Loucy (cell line): ENCODE data around the gene PTGDR2.

ENCODE experiments used
- H2AFZ ChIP-seq: fragments of 200-600 bp; sonication (generic); 2 replicates; pipeline ENCODE4 v1.6.0; 2016; ENCODE audit warnings: antibody characterized with exemption, mild to moderate bottlenecking, low read length, moderate library complexity
- H3F3A ChIP-seq: fragments of 200-600 bp; 2 replicates; pipeline ENCODE4 v1.6.0; 2016; ENCODE audit warnings: antibody characterized with exemption, low read depth, mild to moderate bottlenecking
- H3K27me3 ChIP-seq: fragments of 200-600 bp; sonication (generic); 2 replicates; pipeline ENCODE4 v1.6.1; 2014; ENCODE audit warnings: low read length, mild to moderate bottlenecking; ENCODE audit not compliant: insufficient read depth, poor library complexity, severe bottlenecking
- H3K36me3 ChIP-seq: fragments of 200-600 bp; sonication (generic); 2 replicates; pipeline ENCODE4 v1.6.1; 2016; ENCODE audit warnings: low read length; ENCODE audit not compliant: insufficient read depth
- H3K4me1 ChIP-seq: fragments of 200-600 bp; sonication (generic); 2 replicates; pipeline ENCODE4 v1.5.1; 2014; ENCODE audit warnings: low read length, mild to moderate bottlenecking; ENCODE audit not compliant: insufficient read depth, poor library complexity, severe bottlenecking
- H3K4me2 ChIP-seq: fragments of 200-600 bp; sonication (generic); 2 replicates; pipeline ENCODE4 v1.6.0; 2014; ENCODE audit warnings: antibody characterized with exemption, low read length, low read depth, mild to moderate bottlenecking; ENCODE audit not compliant: poor library complexity, severe bottlenecking
- H3K4me3 ChIP-seq: fragments of 200-600 bp; sonication (generic); 2 replicates; pipeline ENCODE4 v1.5.1; 2014; ENCODE audit warnings: low read length, mild to moderate bottlenecking, mixed read lengths; ENCODE audit not compliant: poor library complexity, severe bottlenecking
- H3K79me2 ChIP-seq: fragments of 200-600 bp; sonication (generic); 2 replicates; pipeline ENCODE4 v1.6.1; 2014; ENCODE audit warnings: low read length; ENCODE audit not compliant: insufficient read depth
- H3K9ac ChIP-seq: fragments of 200-600 bp; sonication (generic); 2 replicates; pipeline ENCODE4 v1.6.0; 2014; ENCODE audit warnings: mild to moderate bottlenecking, low read depth, low read length, moderate library complexity; ENCODE audit not compliant: poor library complexity, severe bottlenecking
- H3K9me2 ChIP-seq: fragments of 200-600 bp; sonication (generic); replicated peaks from 2 replicates; pipeline ENCODE4 v1.6.1; 2016; ENCODE audit warnings: low read depth, low read length, mixed read lengths
- H3K9me3 ChIP-seq: fragments of 200-600 bp; sonication (generic); 2 replicates; pipeline ENCODE4 v1.6.1; 2014; ENCODE audit warnings: mild to moderate bottlenecking, antibody characterized with exemption, low read length, low read depth; ENCODE audit not compliant: insufficient read depth
- H4K20me1 ChIP-seq: fragments of 200-600 bp; sonication (generic); 2 replicates; pipeline ENCODE4 v1.6.0; 2014; ENCODE audit warnings: antibody characterized with exemption, low read length, mild to moderate bottlenecking; ENCODE audit not compliant: insufficient read depth, poor library complexity, severe bottlenecking
- CTCF ChIP-seq: fragments of 200-600 bp; sonication (generic); conservative IDR thresholded peaks from 2 replicates; pipeline ENCODE4 v1.5.1; 2014; ENCODE audit warnings: mild to moderate bottlenecking, antibody characterized with exemption, low read length
- EZH2phosphoT487 ChIP-seq: fragments of 200-600 bp; IDR thresholded peaks from 2 replicates; pipeline ENCODE4 v1.6.1; 2018; ENCODE audit warnings: antibody characterized with exemption, mild to moderate bottlenecking, moderate library complexity, borderline replicate concordance

Gene PTGDR2

DNA sequence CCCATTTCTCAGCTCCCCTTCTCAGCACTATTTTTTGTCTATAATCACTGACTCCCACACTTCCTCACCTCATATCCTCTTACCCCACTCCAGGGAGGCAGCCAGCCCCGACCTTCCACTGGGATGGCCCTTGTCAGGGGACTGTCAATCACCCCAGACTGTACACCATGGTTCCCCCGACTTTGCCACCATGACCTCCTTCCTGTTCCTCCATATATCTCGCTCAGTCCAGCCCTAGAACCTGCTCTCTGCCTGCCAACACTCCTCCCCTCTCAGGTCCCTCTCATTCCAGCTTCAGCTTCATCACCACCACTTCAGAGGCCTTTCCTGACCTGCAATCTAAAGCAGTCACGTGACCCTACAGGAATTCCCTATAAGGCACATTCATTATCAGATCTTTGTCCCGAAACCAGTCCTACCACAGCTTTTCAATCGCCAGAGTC, 34.1 kb upstream of the PTGDR2 start:
- no peaks in the 10 kb centered on the region for H3K9me3 ChIP-seq
- no peak overlapping the region for H2AFZ ChIP-seq
- H3F3A ChIP-seq, result no peaks in the 10 kb centered on the region
- H3K9ac ChIP-seq, result peak overlapping the region; percentile 40
- peaks cover 29% of the 10 kb centered on the region for H3K4me1 ChIP-seq
- no peak overlapping the region for H3K4me3 ChIP-seq
- no peak overlapping the region for H3K4me2 ChIP-seq
- H3K9me2 ChIP-seq, result no peaks in the 10 kb centered on the region
- no peak for TF ChIP-seq EZH2phosphoT487
- peaks cover 14% of the 10 kb centered on the region; the same call in 1 of the 2 replicates for H3K36me3 ChIP-seq
- no peaks in the 10 kb centered on the region for H3K27me3 ChIP-seq
- no peaks in the 10 kb centered on the region for H4K20me1 ChIP-seq
- H3K79me2 ChIP-seq, result no peaks in the 10 kb centered on the region

- no peaks in the 10 kb centered on the region for H3K27me3 ChIP-seq
- no peaks in the 10 kb centered on the region for H4K20me1 ChIP-seq
- peaks cover 25% of the 10 kb centered on the region for H3K4me1 ChIP-seq
- no peaks in the 10 kb centered on the region for H3F3A ChIP-seq
- no peaks in the 10 kb centered on the region for H3K9me2 ChIP-seq
- TF ChIP-seq EZH2phosphoT487 (no peak), CTCF (peak; percentile 95)
- H3K79me2 ChIP-seq, result no peaks in the 10 kb centered on the region
- H3K9ac ChIP-seq, result no peak overlapping the region
- H3K4me2 ChIP-seq, result no peak overlapping the region
- H3K9me3 ChIP-seq, result no peaks in the 10 kb centered on the region
- no peak overlapping the region for H2AFZ ChIP-seq
- H3K4me3 ChIP-seq, result no peak overlapping the region
- H3K36me3 ChIP-seq, result no peaks in the 10 kb centered on the region
These were observed 31.8 kb upstream of the PTGDR2 start for GRCh38 chr11:60887556-60887955.

- peaks cover 42% of the 10 kb centered on the region for H3K4me1 ChIP-seq
- H4K20me1 ChIP-seq, result no peaks in the 10 kb centered on the region
- no peaks in the 10 kb centered on the region for H3F3A ChIP-seq
- H3K27me3 ChIP-seq, result no peaks in the 10 kb centered on the region
- H3K4me3 ChIP-seq, result no peak overlapping the region
- no peaks in the 10 kb centered on the region for H3K36me3 ChIP-seq
- no peaks in the 10 kb centered on the region for H3K9me2 ChIP-seq
- TF ChIP-seq EZH2phosphoT487 (no peak), CTCF (no peak)
- H3K4me2 ChIP-seq, result peak overlapping the region; percentile 52
- no peak overlapping the region for H2AFZ ChIP-seq
- no peaks in the 10 kb centered on the region for H3K9me3 ChIP-seq
- no peak overlapping the region for H3K9ac ChIP-seq
- no peaks in the 10 kb centered on the region for H3K79me2 ChIP-seq
These were observed 25.0 kb upstream of the PTGDR2 start for GRCh38 chr11:60880643-60881282.
